ENCODE measurements around the gene SAMD13. TPM values are rescaled to one million over a fixed set of nuclear protein-coding genes. Genes with fewer than 3 reads are reported as not detected.

Gene SAMD13
- total RNA-seq (2014; rRNA removed; shearing (Covaris generic)) = 0.29 and 2.3 TPM in 2 replicates

GRCh38 chr1:84301004-84301784, at the start of gene SAMD13:
TSS of gene SAMD13 (plus strand) at chr1:84301708. CDS start at chr1:84303235, 1,527 bp downstream.
- peak; percentile 57 for DNase-seq (ENCODE audit: low spot score)

DNA sequence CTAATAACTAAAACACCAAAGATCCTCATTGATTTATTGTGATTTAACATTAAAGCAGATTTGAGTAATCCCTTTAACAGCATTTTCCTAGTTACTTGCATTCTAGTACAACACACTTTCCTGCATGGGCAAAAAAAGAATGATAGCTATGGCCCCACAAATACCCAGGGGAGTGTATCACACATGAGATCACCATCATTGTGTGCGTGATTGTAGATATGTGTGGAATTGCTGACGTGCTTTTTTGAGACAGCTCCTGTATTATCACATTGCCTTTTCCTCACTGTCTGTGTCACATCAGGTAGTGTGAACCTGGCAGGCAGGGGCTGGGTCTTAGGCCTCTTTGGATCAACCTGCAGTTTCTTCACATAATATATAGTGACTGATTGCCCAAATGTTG, 48.5 kb upstream of the SAMD13 start:
- DNase-seq (ENCODE audit: low spot score) = no peak

DNA sequence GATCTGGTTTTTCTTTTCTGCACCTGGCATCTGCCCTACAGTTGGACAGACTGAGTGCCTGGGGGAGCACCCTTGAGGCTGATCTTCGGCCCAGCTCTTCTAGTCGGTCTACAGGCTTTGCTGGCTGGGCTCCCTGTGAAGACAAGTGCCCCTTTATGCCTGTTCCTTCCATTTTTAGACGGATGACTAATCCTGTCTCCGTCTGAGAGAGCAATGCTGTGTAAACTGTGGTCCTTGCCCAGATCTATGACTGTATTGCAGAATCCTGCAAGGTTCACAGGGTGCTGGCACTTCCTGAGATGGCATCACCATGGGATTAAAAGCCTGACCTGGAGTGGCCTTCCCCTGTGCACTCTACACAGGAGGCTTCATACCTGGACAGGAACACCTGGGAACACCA, 47.6 kb upstream of the SAMD13 start:
- DNase-seq (ENCODE audit: low spot score) = peak; percentile 91

GRCh38 chr1:84254703-84255238, 46.7 kb upstream of the SAMD13 start:
- no peak for DNase-seq (ENCODE audit: low spot score)

DNA sequence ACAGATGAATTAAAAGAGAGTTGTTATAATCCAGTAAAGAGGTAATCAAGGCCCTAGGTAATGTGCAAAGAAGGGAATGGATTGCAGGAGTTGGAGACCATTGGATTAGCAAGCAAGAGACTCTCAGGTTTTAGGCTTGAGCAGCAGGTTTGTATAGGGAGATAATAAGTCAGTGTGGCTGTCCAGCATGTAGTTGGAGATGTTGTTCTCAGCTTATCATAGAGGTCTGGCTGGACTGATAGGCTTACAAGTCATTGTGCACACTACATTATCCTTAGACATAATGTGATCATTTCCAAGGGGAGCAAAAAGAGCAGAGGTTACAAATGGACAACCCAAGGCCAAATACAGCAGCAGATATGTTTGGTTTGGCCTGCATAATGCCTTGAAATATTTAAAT, 45.9 kb upstream of the SAMD13 start:
- no peak for DNase-seq (ENCODE audit: low spot score)

DNA sequence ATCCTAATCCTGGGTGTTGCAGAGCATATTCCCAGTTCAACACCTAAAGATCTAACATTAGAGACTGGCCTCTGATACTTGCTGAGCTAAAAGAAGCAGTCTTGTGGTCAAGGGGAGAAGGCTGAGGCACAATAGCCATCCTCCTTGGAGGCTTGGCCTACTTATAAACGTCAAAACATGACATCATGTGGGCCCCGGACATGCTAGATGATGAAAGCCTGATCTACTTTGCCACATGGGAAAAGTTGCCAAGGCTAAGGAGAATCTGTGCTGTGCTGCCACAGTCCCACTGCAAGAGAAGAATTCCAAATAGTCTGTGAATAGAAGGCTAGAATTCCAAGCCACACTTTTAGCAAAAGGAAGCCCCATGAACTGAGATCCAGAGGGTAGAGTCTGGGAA, 43.9 kb upstream of the SAMD13 start:
- DNase-seq (ENCODE audit: low spot score) = no peak

GRCh38 chr1:84259376-84259775, 42.1 kb upstream of the SAMD13 start:
- no peak for DNase-seq (ENCODE audit: low spot score)

GRCh38 chr1:84259989-84260388, 41.5 kb upstream of the SAMD13 start:
- DNase-seq (ENCODE audit: low spot score) = no peak

GRCh38 chr1:84260852-84261518, 40.5 kb upstream of the SAMD13 start:
- DNase-seq (ENCODE audit: low spot score) = no peak

- no peak for DNase-seq (ENCODE audit: low spot score)
Measured at GRCh38 chr1:84264961-84265360, 36.5 kb upstream of the SAMD13 start.

DNA sequence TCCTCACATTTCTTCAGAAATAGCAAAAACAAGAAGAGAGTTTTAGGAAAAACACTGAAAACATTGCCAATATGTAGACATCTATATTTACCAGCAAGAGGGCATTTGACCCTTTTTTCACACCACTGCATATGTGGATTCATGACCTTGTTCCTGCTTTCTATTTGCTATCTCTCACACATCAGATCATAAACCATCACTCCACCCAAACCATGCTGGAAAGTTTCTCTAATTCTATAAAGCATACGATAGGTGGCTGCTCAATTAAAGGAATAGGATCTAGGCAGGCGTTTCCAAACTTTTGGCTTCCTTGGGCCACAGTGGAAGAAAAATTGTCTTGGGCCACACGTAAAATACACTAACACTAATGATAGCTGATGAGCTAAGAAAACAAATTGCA, 35.6 kb upstream of the SAMD13 start:
- no peak for DNase-seq (ENCODE audit: low spot score)

DNA sequence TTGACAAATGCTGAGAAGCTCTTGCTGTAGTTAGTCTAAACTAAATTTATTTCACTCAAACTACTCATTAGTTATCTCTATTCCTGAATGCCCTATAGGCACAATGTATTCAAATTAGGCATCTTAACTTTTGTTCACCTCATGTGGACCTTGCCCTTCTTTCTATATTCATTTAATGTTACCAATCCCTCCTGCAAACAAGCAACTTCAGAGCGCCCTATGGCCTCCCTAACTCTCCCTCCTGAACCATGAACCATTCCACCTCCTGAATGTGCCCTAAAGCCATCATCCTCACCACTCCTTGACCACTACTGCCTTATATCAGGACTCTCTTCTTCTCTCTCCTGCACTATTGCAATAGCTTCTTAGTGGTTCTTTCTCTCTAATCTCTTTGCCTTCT, 34.8 kb upstream of the SAMD13 start:
- DNase-seq (ENCODE audit: low spot score) = no peak

DNA sequence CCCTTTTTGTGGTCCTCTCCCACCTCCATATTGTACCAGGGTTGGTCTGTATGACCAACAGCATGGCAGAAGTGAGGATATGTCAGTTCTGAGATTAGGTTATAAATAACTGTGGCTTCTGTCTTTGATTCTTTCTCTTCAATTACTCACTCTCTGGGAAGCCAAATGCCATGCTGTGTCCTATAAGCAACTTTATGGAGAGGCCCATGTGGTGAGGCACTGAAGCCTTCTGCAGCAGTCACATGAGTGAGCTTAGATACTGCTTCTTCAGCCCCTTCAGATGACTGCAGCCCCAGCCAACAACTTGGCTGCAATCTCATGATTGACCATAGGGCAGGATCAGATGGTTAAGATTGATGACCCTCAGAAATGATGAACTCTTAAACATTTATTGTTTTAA, 34.0 kb upstream of the SAMD13 start:
- DNase-seq (ENCODE audit: low spot score) = no peak

DNA sequence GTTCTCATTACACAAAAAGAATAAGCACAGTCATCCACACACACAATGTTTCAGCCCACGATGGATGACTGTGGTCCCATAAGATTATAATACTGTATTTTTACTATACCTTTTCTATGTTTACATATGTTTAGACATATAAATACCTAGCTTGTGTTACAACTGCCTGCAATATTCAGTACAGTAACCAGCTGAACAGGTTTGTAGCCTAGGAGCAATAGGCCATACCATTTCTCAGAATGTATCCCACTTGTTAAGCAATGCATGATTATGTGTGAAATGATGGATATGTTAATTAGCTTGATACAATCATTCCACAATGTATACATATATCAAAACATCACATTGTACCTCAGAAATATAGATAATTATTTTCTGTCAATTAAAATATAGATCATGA, 33.2 kb upstream of the SAMD13 start:
- no peak for DNase-seq (ENCODE audit: low spot score)

- DNase-seq (ENCODE audit: low spot score) = no peak
Measured at GRCh38 chr1:84269306-84269705, 32.2 kb upstream of the SAMD13 start.

- DNase-seq (ENCODE audit: low spot score) = peak; percentile 42
Measured at GRCh38 chr1:84271441-84272151, 29.9 kb upstream of the SAMD13 start.

DNA sequence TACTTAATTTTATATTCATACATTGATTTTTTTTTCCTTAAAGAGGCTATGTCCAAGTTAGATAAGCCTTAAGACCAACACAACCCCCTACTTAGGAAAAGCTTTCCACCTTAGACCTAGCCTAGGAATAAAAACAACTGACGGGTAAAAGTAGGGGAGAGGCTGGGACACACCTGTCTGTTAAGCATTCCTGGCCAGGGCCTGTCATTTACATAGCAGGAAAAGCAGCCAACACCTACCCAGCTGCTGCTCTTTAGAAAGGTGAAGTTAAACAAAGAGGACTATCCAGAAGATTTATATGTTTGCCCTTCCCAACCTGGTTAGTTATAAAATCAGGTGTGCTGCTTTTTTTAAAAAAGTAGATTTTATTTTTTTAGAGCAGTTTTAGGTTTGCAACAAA, 29.1 kb upstream of the SAMD13 start:
- DNase-seq (ENCODE audit: low spot score) = no peak

- no peak for DNase-seq (ENCODE audit: low spot score)
Measured at GRCh38 chr1:84277343-84278059, 24.0 kb upstream of the SAMD13 start.

DNA sequence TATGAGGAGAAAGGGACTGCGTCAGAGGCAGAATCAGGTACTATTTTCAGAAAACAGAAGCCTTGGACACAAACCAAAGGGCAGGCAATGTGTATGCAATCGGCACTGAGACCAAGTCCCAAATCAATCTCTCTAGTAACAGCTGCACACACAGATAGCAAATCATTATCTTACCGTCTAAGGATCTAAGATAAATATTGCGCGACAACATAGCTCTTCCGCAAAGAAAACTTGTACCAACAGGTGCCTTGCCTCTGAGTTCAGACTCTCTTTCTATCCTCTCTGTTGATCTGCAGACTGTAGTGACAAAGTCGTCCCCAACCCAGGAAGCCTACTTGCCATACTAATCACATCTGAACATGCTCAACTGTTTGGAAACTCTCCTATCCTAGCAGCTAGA, 22.6 kb upstream of the SAMD13 start:
- no peak for DNase-seq (ENCODE audit: low spot score)

- no peak for DNase-seq (ENCODE audit: low spot score)
Measured at GRCh38 chr1:84280912-84281311, 20.6 kb upstream of the SAMD13 start.

DNA sequence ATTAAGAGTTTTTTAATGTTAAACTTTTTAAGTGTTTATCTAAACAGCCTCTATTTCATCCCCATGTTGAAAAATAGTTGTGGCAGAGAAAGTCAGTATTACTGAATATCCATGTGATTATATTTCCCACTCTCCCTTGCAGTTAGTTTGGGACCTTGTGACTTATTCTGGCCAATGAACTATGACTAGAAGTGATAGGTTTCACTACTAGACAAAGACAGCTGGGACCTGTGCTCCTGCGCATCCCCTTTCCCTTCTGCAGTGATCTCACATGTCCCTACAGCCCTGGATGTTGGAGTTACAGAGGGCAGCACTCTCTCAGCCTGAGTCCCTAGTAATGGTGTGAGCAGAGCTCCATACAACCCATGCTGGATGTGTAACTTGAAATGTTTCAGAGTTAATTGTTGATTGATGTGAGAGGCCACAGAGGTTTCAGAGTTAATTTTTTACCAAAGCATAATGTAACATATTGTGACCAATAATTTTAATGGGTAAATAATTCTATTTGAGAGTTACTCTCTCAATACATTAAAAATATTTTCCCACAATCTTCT, 18.7 kb upstream of the SAMD13 start:
- no peak for DNase-seq (ENCODE audit: low spot score)

DNA sequence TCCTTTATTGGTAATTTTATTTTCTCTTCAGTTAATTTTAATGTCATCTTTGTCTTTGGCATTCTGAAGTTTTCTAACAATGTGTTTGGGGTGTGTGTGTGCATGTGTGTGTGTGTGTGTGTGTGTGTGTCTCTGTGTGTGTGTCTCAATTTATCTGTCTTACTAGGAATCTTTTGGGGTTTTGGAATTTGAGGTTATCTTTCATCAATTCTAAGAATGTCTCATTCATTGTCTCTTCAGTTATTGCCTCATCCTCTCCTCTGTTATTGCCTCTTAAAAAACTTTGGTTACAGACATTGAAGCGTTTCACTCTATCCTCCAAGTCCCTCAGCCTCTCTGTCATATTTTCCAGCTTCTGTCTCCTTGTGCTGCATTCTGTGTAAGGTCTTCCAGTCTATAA, 18.1 kb upstream of the SAMD13 start:
- DNase-seq (ENCODE audit: low spot score) = no peak
